HG03469 (cell line): ENCODE measurements around the gene RAC2.

Experiments used
- ATAC-seq: cut with Tn5 transposase; IDR thresholded peaks from one replicate; pipeline ENCODE4 v1.9.1; 2021; ENCODE audit warnings: mild to moderate bottlenecking, moderate library complexity, moderate number of reproducible peaks; ENCODE audit not compliant: unreplicated experiment

RAC2 gene

GRCh38 chr22:37222440-37222971, 21.6 kb downstream of the RAC2 start:
- no peak for ATAC-seq

DNA sequence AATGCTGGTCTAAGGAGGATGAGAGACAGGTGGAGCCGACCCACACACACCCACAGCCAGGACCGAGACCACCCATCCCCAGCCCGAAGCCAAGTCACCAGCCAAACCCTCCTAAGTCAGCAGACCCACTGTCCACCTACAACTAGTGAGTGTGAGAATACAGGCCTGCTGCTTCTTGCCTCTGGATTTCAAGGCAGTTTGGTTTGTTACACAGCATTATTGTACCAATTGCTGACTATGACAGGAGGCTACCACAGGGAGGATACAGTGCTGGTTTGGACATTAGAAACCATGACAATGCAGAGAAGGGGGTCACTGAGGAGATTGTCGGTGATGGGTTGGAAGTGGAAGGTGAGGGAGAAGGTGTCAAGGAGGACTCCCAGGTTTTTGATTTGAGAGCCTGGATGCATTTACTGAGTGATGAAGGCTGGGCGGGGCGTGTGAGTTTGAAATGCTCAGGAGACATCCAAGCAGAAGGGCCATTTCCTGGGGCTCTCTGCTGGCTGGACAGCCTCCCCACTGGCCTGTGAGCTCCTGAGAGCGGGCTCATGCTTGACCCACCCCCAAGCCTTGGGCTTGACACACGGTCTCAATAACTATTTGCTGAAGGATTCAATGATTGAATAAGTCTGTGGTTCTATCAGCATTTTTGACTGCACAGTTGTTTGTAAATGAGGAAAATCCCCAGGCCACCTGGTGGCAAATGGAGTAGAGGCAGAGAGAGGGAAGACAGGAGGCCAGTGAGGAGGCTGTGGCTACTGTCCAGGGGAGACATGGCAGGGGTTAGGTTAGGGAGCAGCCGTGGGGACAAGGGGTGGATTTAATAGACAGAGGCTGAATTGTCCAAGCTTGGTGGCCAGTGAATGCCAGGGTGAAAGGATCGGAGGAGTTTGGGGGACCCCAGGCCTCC, 22.4 kb downstream of the RAC2 start:
- no peak for ATAC-seq

DNA sequence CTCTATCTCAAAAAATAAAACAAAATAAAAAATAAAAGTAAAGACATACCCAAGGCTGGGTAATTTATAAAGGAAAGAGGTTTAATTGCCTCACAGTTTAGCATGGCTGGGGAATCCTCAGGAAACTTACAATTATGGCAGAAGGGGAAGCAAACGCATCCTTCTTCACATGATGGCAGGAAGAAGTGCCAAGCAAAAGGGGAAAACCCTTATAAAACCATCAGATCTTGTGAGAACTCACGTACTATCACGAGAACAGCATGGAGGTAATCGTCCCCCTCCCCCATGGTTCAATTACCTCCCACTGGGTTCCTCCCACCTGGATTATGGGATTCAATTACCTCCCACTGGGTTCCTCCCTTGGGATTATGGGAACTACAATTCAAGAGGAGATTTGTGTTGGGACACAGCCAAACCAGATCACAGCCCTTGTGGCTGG, 23.5 kb downstream of the RAC2 start:
- no peak for ATAC-seq

DNA sequence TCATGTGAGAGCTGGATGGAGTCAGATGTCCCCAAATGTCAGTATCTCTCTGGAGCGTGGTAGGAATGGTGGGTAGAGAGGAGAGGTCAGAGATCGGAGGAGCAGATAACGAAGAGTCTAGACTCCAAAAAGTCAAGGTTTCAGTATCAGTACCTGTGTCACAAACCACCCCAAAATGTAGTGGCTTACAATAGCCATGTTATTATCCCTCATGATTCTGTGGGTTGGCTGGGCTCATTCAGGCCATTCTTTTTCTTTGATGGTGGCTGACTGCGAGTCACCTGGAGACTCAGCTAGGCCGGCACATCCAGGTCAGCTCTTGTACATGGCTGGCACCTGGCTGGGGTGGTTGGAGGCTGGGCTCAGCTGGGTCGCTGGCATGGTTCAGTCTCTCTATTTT, 24.5 kb downstream of the RAC2 start:
- no peak for ATAC-seq

DNA sequence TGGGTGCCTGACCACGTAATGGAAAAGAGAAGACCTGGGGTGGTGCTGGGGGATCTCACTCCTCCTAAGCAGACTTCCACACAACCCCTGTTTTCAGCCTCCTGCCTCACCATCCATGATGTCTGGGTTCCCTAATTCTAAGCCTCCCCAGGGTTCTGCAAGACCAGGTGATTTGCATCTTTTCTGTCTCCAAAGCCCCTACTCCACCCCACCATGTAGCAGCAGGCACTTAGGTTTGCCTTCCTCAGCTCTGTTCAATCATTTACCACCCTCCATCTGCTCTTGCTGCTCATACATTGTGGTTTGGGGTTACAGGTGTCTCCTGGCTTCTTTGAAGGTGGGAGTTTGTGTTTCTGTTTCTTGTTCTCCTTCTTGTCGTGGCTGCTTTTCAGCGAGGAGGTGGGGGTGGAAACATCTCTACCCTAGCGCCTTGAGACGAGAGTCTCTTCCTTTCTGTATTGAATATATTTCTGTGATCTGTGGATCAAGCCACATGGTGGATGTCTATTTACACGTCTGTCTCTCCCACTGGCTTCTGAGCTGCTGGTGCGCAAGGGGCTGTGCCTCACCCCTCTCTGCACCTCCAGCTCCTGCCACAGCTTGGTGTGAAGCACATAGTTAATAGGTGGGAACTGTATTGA, 25.2 kb downstream of the RAC2 start:
- ATAC-seq: peak; percentile 53

- no peak for ATAC-seq
Observed at GRCh38 chr22:37218399-37218770, 25.7 kb downstream of the RAC2 start.

- no peak for ATAC-seq
Observed at GRCh38 chr22:37215890-37216289, 28.2 kb downstream of the RAC2 start.

- no peak for ATAC-seq
Observed at GRCh38 chr22:37214731-37215030, 29.4 kb downstream of the RAC2 start.

DNA sequence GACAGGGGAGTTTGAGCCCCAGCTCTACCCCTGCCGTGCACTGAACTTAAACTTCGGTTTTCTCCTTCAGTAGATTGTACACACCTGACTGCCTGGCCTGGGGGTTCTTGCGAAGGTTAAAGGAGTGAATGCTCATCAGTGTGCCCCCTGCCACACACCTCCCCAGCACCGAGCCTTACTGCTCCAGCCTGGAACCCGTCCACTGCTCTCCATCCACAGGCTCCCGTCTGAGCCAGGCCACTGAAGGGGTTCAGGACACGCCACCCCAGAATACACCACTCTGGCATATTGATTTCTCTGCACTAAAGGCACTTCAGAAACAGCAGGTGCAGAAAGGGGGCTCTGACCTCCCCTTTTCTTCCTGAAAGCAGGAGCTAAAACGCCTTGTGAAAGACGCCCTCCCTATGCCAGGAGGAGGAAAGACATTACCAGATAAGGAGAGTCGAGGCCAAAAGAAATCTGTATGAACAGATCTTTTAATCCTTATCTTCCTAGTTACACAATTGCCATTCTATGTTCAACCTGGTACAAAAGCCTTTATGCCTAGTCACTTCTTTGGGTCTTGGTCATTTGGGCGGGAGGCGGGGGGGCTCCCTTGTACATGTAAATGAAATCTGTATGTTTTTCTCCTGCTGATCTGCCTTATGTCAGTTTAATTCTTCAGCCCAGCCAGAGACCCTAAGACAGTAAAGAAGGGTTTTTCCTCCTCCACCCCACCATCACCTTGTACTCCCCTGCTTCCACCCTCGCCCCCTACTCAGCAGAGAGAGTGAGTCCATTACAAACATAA, 29.9 kb downstream of the RAC2 start:
- ATAC-seq: no peak

DNA sequence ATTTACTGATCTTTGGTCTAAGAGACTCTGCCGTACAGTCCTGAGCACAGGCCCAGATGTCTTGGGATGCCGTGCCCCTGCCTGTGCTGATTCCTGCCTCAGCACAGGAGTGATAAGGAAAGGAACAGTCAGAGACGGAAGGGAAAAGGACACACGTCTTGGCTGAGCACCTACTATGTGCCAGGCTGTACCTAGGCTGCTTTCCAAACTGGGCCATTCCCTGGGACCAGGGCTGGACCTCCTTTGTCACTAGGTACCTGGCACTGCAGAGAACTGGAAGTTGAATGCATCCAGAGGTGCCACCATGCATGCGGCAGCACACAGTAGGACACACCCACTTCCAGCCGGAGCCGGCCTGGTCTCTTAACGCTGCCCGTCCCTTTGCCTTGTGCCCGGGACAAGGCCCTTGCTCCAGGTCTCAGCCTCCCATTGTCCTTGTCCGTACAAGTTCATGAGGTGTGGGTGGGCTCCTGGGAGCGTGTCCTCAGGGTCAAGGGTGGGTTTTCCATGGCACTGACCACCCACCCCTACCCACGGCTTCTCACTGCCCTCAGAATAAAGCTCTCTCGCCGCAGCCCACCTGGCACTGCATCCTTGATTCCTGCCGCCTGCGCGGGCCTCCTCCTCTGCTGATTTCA, 30.7 kb downstream of the RAC2 start:
- ATAC-seq: no peak

GRCh38 chr22:37212174-37212906, 31.7 kb downstream of the RAC2 start, which contains the start of gene SSTR3:
Gene SSTR3, minus strand, starts transcription at chr22:37212477. Its CDS starts 4,674 bp downstream, at chr22:37207803.
- no peak for ATAC-seq

DNA sequence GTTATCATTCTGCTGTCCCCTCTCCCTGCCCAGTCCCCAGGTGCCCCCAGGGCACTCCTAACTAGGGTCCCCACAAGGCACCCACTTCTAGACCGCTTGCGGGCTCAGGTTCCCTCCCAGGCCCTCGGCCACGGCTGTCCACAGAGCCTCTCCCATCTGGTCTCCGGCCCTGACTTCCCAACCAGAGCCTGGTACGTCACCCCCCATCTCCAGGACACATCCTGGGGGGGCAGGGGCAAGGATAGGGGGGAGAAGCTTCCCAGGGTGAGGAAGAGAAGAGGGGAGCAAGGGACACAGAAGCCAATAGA, 32.2 kb downstream of the RAC2 start:
- no peak for ATAC-seq

DNA sequence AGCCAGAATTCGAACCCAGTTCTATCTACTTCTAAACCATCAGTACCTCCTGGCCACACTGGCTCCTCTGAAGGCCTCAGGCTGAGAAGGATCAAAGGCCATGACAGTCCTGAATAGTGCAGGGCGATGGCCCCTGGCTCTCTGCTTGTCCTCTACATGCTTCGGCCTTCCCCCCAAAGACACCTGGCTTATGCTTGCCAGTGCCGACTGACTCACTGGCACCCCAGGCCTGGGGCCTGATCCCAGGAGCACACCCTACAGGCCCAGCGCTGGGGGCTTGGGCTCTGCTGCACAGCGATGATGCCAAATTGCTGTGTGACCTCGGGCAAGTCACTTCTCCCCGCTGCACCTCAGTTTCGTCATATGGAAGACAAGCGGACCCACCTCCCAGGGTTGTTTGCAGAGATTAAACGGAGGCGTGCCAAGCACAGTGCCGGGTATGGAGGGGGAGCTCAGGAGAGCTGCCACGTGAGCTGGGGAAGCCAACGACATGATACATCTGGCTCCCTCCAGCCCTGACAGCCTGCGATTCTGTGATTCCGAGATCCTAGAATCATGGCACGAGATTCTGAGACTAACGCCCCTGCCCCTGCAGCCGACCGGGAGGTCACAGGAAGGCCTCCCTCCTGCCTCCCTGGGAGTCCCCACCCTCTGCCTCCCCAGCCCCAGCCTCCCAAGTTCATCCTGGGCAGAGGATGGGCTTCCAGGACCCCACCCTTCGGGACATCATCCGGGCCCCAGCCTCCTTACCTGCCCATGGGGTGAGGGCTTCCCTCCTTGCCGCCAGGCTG, 32.8 kb downstream of the RAC2 start:
- ATAC-seq: no peak

DNA sequence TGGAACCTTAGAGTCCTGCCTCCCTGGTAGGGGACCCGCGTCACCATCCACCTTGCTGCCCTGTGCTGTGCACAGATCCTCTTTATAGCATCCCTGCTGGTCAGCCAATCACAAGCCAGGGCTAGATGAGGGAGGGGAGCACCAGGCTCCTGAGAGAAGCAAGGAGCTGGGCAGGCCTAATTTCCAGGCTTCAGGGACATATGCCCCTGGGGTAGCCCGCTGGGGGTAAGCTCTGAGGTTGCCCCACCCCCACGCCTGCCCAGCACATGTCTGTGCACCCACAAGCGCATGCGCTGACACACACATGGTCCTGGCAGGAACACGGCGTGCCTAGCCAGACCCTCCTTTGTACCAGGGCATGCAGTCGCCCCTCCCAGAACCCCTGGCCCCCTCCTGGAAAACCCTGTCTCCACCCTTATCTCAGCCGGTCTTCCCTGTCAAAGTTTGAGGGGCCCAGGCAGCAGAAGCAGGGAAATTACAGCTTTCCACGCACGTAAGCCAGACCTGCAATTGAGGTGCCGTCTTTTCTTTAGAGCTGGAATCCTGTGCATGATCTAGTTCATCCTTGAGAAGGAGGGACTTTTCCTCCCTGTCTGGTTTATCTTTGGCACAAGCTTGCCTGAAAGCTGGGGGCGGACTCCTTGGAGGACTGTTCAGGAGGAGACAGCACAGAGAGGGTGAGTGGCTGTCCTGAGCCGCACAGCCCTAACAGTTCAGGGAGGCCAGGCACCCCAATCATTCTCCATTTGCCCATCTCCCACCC, 33.8 kb downstream of the RAC2 start:
- no peak for ATAC-seq

- ATAC-seq: no peak
Observed at GRCh38 chr22:37209140-37209845, 34.8 kb downstream of the RAC2 start.

GRCh38 chr22:37208401-37209139, 35.5 kb downstream of the RAC2 start:
- ATAC-seq: no peak

GRCh38 chr22:37207981-37208380, 36.1 kb downstream of the RAC2 start:
- no peak for ATAC-seq
